ENCODE measurements around the gene ELF3.

The ELF3 gene

DNA sequence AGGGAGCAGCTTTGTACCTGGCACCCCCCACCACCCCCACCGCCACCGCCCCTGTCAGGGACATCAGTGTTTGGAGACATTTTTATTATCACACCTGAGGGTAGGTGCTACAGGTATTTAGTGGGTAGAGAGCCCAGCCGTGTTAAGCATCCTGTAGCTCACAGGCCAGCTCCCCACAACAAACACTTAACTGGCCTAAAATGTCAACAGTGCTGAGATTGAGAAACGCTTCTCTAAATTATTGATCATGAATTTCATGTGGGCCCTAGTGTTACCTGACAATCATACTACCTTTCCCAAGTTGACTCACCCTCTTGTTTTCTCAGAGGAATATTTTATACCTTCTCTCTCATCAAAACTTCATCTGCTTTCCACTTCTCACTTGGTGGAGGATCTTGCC lies 21.4 kb downstream of the ELF3 start:
- H3K79me2 ChIP-seq (ENCODE audit: control insufficient read depth, low read length) = no peaks in the 10 kb centered on the region
- no peak overlapping the region for H3K4me2 ChIP-seq (ENCODE audit: low read length)
- H3K9me3 ChIP-seq (ENCODE audit: control insufficient read depth, insufficient read depth, low read length) = no peaks in the 10 kb centered on the region
- H3K27me3 ChIP-seq (ENCODE audit: control insufficient read depth, low read length) = no peaks in the 10 kb centered on the region
- no peaks in the 10 kb centered on the region for H3F3A ChIP-seq (ENCODE audit: control insufficient read depth, insufficient read depth)
- no peak for TF ChIP-seq EZH2phosphoT487 (IDR thresholded peaks at IDR 0.05; ENCODE audit: borderline replicate concordance, low read length)
- TF ChIP-seq, protein P1, sequence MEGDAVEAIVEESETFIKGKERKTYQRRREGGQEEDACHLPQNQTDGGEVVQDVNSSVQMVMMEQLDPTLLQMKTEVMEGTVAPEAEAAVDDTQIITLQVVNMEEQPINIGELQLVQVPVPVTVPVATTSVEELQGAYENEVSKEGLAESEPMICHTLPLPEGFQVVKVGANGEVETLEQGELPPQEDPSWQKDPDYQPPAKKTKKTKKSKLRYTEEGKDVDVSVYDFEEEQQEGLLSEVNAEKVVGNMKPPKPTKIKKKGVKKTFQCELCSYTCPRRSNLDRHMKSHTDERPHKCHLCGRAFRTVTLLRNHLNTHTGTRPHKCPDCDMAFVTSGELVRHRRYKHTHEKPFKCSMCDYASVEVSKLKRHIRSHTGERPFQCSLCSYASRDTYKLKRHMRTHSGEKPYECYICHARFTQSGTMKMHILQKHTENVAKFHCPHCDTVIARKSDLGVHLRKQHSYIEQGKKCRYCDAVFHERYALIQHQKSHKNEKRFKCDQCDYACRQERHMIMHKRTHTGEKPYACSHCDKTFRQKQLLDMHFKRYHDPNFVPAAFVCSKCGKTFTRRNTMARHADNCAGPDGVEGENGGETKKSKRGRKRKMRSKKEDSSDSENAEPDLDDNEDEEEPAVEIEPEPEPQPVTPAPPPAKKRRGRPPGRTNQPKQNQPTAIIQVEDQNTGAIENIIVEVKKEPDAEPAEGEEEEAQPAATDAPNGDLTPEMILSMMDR (IDR thresholded peaks at IDR 0.05; ENCODE audit: low read depth, low read length, poor library complexity, severe bottlenecking) = no peak
- H3K4me1 ChIP-seq (ENCODE audit: control insufficient read depth, low read length) = no peaks in the 10 kb centered on the region
- H4K20me1 ChIP-seq (ENCODE audit: control insufficient read depth, insufficient read depth, low read depth, low read length) = no peaks in the 10 kb centered on the region
- H3K9me2 ChIP-seq (replicated peaks; ENCODE audit: control insufficient read depth, low read length) = no peaks in the 10 kb centered on the region
- H3K36me3 ChIP-seq (ENCODE audit: control insufficient read depth, low read length) = no peaks in the 10 kb centered on the region
- H3K27ac ChIP-seq (ENCODE audit: low read depth, low read length) = no peak overlapping the region
- no peak overlapping the region for H3K4me3 ChIP-seq (ENCODE audit: low read length)

DNA sequence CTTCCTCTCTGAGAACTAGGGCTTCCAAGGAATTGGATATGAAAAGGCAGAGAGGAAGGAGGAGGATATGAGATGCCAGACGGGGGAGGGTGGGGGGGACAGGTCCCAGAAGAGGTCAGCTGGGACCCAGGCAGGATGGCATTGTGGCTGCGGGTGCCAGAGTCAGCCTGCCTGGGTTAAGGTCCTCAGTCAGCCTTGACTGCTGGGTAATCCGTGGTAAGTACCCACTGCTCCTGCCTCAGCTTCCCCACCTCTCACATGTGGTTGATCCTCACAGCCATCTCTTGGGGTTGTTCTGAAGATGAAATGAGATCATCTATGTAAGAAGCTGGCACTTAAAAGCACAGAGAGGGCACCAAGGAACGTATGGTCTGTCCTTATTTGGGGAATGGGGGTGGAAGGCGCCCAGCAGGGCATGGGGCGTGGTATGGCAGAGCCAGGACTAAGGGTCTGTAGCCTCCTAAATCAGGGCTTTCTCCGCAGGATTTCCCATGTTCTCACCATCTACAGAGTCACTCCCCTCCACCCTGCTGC lies 23.8 kb downstream of the ELF3 start:
- H4K20me1 ChIP-seq (ENCODE audit: control insufficient read depth, insufficient read depth, low read depth, low read length) = no peaks in the 10 kb centered on the region
- no peak overlapping the region for H3K27ac ChIP-seq (ENCODE audit: low read depth, low read length)
- no peaks in the 10 kb centered on the region for H3K36me3 ChIP-seq (ENCODE audit: control insufficient read depth, low read length)
- no peaks in the 10 kb centered on the region for H3F3A ChIP-seq (ENCODE audit: control insufficient read depth, insufficient read depth)
- no peaks in the 10 kb centered on the region for H3K79me2 ChIP-seq (ENCODE audit: control insufficient read depth, low read length)
- H3K27me3 ChIP-seq (ENCODE audit: control insufficient read depth, low read length) = no peaks in the 10 kb centered on the region
- no peaks in the 10 kb centered on the region for H3K9me3 ChIP-seq (ENCODE audit: control insufficient read depth, insufficient read depth, low read length)
- H3K4me1 ChIP-seq (ENCODE audit: control insufficient read depth, low read length) = no peaks in the 10 kb centered on the region
- no peak overlapping the region for H3K4me3 ChIP-seq (ENCODE audit: low read length)
- no peak overlapping the region for H3K4me2 ChIP-seq (ENCODE audit: low read length)
- TF ChIP-seq EZH2phosphoT487 (IDR thresholded peaks at IDR 0.05; ENCODE audit: borderline replicate concordance, low read length) = no peak
- TF ChIP-seq, protein P1 (IDR thresholded peaks at IDR 0.05; ENCODE audit: low read depth, low read length, poor library complexity, severe bottlenecking) = no peak
- no peaks in the 10 kb centered on the region for H3K9me2 ChIP-seq (replicated peaks; ENCODE audit: control insufficient read depth, low read length)

DNA sequence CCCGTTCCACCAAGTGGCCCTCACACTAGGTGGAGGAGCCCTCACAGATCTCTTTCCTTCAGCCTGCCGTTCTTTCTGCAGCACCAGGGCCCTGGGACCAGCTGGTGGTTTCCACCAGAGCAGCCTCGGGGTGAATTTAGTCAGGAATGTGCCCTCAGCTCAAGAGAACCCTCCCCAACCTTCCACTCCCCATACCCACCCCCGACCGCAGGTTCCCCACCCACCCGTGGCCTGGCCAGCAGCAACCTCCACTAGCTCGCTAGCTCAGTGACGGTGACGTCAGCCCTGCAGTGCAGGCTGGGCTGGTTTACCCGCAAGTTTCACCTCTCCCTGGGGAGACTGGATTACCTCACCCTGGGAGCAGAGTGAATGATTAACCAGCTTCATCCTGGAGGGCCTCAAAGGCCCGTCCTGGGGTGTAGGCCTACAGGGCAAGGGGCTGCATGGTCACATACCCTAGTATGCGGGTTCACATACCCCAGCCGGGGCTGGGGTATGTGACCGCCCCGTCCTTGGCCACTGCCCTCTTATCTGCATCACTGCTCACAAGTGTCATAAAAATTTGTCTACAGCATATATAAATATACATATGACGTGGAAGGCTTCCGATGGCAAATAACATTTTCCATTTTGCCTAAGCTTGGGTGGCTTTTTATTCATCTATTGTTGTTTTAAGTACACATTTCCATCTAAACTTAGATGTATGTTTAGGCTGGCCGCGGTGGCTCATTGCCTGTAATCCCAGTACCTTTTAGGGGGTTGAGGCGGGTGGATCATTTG lies 24.5 kb downstream of the ELF3 start:
- Histone ChIP-seq H3K36me3 (ENCODE audit: control insufficient read depth, low read length) (no peaks in the 10 kb centered on the region), H4K20me1 (ENCODE audit: control insufficient read depth, insufficient read depth, low read depth, low read length) (no peaks in the 10 kb centered on the region), H3K27ac (ENCODE audit: low read depth, low read length) (no peak overlapping the region), H3K9me3 (ENCODE audit: control insufficient read depth, insufficient read depth, low read length) (no peaks in the 10 kb centered on the region), H3K9me2 (replicated peaks; ENCODE audit: control insufficient read depth, low read length) (no peaks in the 10 kb centered on the region), H3K27me3 (ENCODE audit: control insufficient read depth, low read length) (no peaks in the 10 kb centered on the region), H3K4me2 (ENCODE audit: low read length) (no peak overlapping the region), H3F3A (ENCODE audit: control insufficient read depth, insufficient read depth) (no peaks in the 10 kb centered on the region), H3K4me3 (ENCODE audit: low read length) (no peak overlapping the region), H3K4me1 (ENCODE audit: control insufficient read depth, low read length) (no peaks in the 10 kb centered on the region), H3K79me2 (ENCODE audit: control insufficient read depth, low read length) (no peaks in the 10 kb centered on the region)
- no peak for TF ChIP-seq EZH2phosphoT487 (IDR thresholded peaks at IDR 0.05; ENCODE audit: borderline replicate concordance, low read length)
- TF ChIP-seq, protein P1 (IDR thresholded peaks at IDR 0.05; ENCODE audit: low read depth, low read length, poor library complexity, severe bottlenecking) = no peak
